Aorta (tissue), 5 donors: Measurements from ENCODE around the gene UBE2J2. TPM values are rescaled to one million over a fixed set of nuclear protein-coding genes. Genes with fewer than 3 reads are reported as not detected.
"Not testable (repeated sequence)": the region's sequence is repeated elsewhere in the genome, so short reads cannot be mapped to it uniquely, and the experiment has no call there.

Source experiments
- ATAC-seq: fragments of 200-7000 bp; cut with Tn5 transposase; one replicate; pipeline ENCODE4 v1.9.1; 2022; ENCODE audit warnings: moderate library complexity; ENCODE audit not compliant: low FRiP score
- DNase-seq, 2 donors: peaks; one replicate each; pipeline ENCODE4 v3.0.0-alpha.2; 2020
- H3K27ac ChIP-seq, 2 donors: one replicate each; pipeline ENCODE4 v1.5.1; 2013; ENCODE audit warnings: low read length in 2 of 2, mild to moderate bottlenecking in 2 of 2, moderate library complexity in 2 of 2, control low read depth in 1 of 2, inconsistent platforms in 1 of 2, low read depth in 1 of 2
- H3K27me3 ChIP-seq, 2 donors: one replicate each; pipeline ENCODE4 v1.6.1; 2013; ENCODE audit warnings: control low read depth in 1 of 2, low read length in 1 of 2, mild to moderate bottlenecking in 1 of 2, moderate library complexity in 1 of 2; ENCODE audit not compliant: insufficient read depth in 2 of 2, control insufficient read depth in 1 of 2
- H3K36me3 ChIP-seq, 2 donors: one replicate each; pipeline ENCODE4 v1.6.1; 2013; ENCODE audit warnings: control low read depth in 1 of 2, low read length in 1 of 2, mild to moderate bottlenecking in 1 of 2; ENCODE audit not compliant: insufficient read depth in 2 of 2, control insufficient read depth in 1 of 2
- H3K4me1 ChIP-seq, 2 donors: one replicate each; pipeline ENCODE4 v1.6.1; 2013; ENCODE audit warnings: low read length in 2 of 2, control low read depth in 1 of 2, mild to moderate bottlenecking in 1 of 2, moderate library complexity in 1 of 2; ENCODE audit not compliant: insufficient read depth in 2 of 2, control insufficient read depth in 1 of 2
- H3K4me3 ChIP-seq, 2 donors: one replicate each; pipeline ENCODE4 v1.5.1; 2013; ENCODE audit warnings: low read length in 2 of 2, control low read depth in 1 of 2, mild to moderate bottlenecking in 1 of 2
- H3K9me3 ChIP-seq: one replicate; pipeline ENCODE4 v1.6.1; 2013; ENCODE audit warnings: mild to moderate bottlenecking, low read length; ENCODE audit not compliant: control insufficient read depth
- WGBS, 2 donors: extraction: QIAGEN DNeasy Blood & Tissue Kit; methylation state at CpG; one replicate each; pipeline ENCODE4 v1.1.7; 2013; 5-methylcytosine and 5-hydroxymethylcytosine counted together
- intact Hi-C, 2 donors: fragments of 100-400 bp; cut with DNase I; formaldehyde crosslinking; loops; one replicate each; pipeline versions ENCODE4 v1.14.2 to v1.15.0; 2022
- polyA plus RNA-seq, 2 donors: library from polyadenylated mRNA; stranded (reverse); fragments of 200-250 nt; gene quantifications; one replicate each; pipeline ENCODE4 v1.2.3, GENCODE V29; 2013
- total RNA-seq, 2 donors: library from RNA; stranded (reverse); fragmentation: NEBNext Ultra II Directional; extraction: Animal tissue kit (Norgen Biotek cat#: 25700); gene quantifications; one replicate each; pipeline ENCODE4 v1.2.1, GENCODE V29; 2021
- donor health status: healthy with polysubstance abuse.
- donor health status: Bipolar disorder and iron deficiency.
- donor health status: DM: no; HTN: no; CAD: no.
- donor health status: DM: no; HTN: no; CAD: no.
- donor health status: DM: yes; HTN: yes; CAD: no.

The UBE2J2 gene
- total and polyA plus RNA-seq, 4 donors: 17.2 to 49.4 (median 48.1) TPM

- no peaks in the 10 kb centered on the region for H3K36me3 ChIP-seq
- 81 to 85% methylated on average over 6 of the region's 6 CpGs for WGBS, 2 donors
- no peak overlapping the region for H3K27ac ChIP-seq
- no peaks in the 10 kb centered on the region for H3K4me1 ChIP-seq
- H3K27me3 ChIP-seq: no peaks in the 10 kb centered on the region
- ATAC-seq (no peak), DNase-seq (no peak)
- H3K4me3 ChIP-seq: no peak overlapping the region
- intact Hi-C loops: no loop called here
- H3K9me3 ChIP-seq: no peaks in the 10 kb centered on the region
Measured at GRCh38 chr1:1317420-1317819, 43.8 kb upstream of the UBE2J2 start.

- H3K36me3 ChIP-seq, H3K4me3 ChIP-seq, intact Hi-C loops, ATAC-seq, H3K27ac ChIP-seq, H3K9me3 ChIP-seq, H3K4me1 ChIP-seq, H3K27me3 ChIP-seq, DNase-seq: not testable (repeated sequence)
- 88 to 90% methylated on average over 8 of the region's 8 CpGs for WGBS, 2 donors
Measured at GRCh38 chr1:1316199-1316598, 42.5 kb upstream of the UBE2J2 start.

GRCh38 chr1:1315435-1315954 is 41.8 kb upstream of the UBE2J2 start:
- H3K27me3 ChIP-seq: no peaks in the 10 kb centered on the region
- 57 to 74% methylated on average over 14 to 25 of the region's 26 CpGs for WGBS, 2 donors
- no peak overlapping the region for H3K27ac ChIP-seq

GRCh38 chr1:1314678-1315335 is 41.2 kb upstream of the UBE2J2 start:
- Histone ChIP-seq H3K4me1 (no peaks in the 10 kb centered on the region), H3K36me3 (no peaks in the 10 kb centered on the region), H3K27ac (no peak overlapping the region), H3K27me3 (no peaks in the 10 kb centered on the region), H3K4me3 (no peak overlapping the region), H3K9me3 (no peaks in the 10 kb centered on the region)
- intact Hi-C loops: no loop called here
- 87 to 89% methylated on average over 23 of the region's 23 CpGs for WGBS, 2 donors
- no peak for DNase-seq
- no peak for ATAC-seq

More at GRCh38 chr1:1315435-1315954, 41.8 kb upstream of the UBE2J2 start:
- Histone ChIP-seq H3K4me3 (no peak overlapping the region), H3K9me3 (no peaks in the 10 kb centered on the region), H3K4me1 (no peaks in the 10 kb centered on the region), H3K36me3 (no peaks in the 10 kb centered on the region)
- intact Hi-C loops: no loop called here
- ATAC-seq (no peak), DNase-seq (no peak)

- H3K36me3 ChIP-seq: no peaks in the 10 kb centered on the region
- no peak for ATAC-seq
- no peak for DNase-seq
- WGBS, 2 donors: 90% methylated on average over 15 of the region's 15 CpGs
- no peaks in the 10 kb centered on the region for H3K9me3 ChIP-seq
- intact Hi-C loops: no loop called here
- H3K27ac ChIP-seq: no peak overlapping the region
- H3K4me1 ChIP-seq: no peaks in the 10 kb centered on the region
- H3K4me3 ChIP-seq: no peak overlapping the region
- no peaks in the 10 kb centered on the region for H3K27me3 ChIP-seq
Measured at GRCh38 chr1:1314237-1314586, 40.6 kb upstream of the UBE2J2 start.

- Histone ChIP-seq H3K4me1 (no peaks in the 10 kb centered on the region), H3K27me3 (no peaks in the 10 kb centered on the region), H3K9me3 (no peaks in the 10 kb centered on the region), H3K4me3 (no peak overlapping the region), H3K27ac (no peak overlapping the region), H3K36me3 (no peaks in the 10 kb centered on the region)
- DNase-seq (no peak), ATAC-seq (no peak)
- 82 to 84% methylated on average over 37 of the region's 37 CpGs for WGBS, 2 donors
- intact Hi-C loops: no loop called here
Measured at GRCh38 chr1:1313500-1314236, 40.0 kb upstream of the UBE2J2 start.

GRCh38 chr1:1312450-1313314 is 39.0 kb upstream of the UBE2J2 start:
- no peaks in the 10 kb centered on the region for H3K4me1 ChIP-seq
- H3K27me3 ChIP-seq: no peaks in the 10 kb centered on the region
- intact Hi-C loops: no loop called here
- ATAC-seq (no peak), DNase-seq (no peak)
- H3K9me3 ChIP-seq: no peaks in the 10 kb centered on the region
- no peak overlapping the region for H3K4me3 ChIP-seq
- H3K36me3 ChIP-seq: no peaks in the 10 kb centered on the region
- H3K27ac ChIP-seq: no peak overlapping the region
- 88 to 91% methylated on average over 49 of the region's 49 CpGs for WGBS, 2 donors

- H3K9me3 ChIP-seq: no peaks in the 10 kb centered on the region
- no peak overlapping the region for H3K4me3 ChIP-seq
- ATAC-seq: no peak
- H3K36me3 ChIP-seq: no peaks in the 10 kb centered on the region
- no peaks in the 10 kb centered on the region for H3K4me1 ChIP-seq
- no peak overlapping the region for H3K27ac ChIP-seq
- intact Hi-C loops: no loop called here
- no peak for DNase-seq
- H3K27me3 ChIP-seq: no peaks in the 10 kb centered on the region
- 78 to 82% methylated on average over 22 of the region's 22 CpGs for WGBS, 2 donors
Measured at GRCh38 chr1:1311107-1312104, 37.8 kb upstream of the UBE2J2 start.
